ENCODE results near the gene OCSTAMP.
A peak's percentile ranks its signal among the peaks of the same experiment; 100 is the strongest.

Gene OCSTAMP

GRCh38 chr20:46573788-46574584 lies 23.5 kb upstream of the OCSTAMP start:
- DNase-seq, result peak in 5 of 51 donors; percentile 7 to 43 (median 20)

- DNase-seq, result no peak
Observed at GRCh38 chr20:46573234-46573633, 22.8 kb upstream of the OCSTAMP start.

- no peak for DNase-seq
Observed at GRCh38 chr20:46572790-46573189, 22.3 kb upstream of the OCSTAMP start.

GRCh38 chr20:46572153-46572552 lies 21.7 kb upstream of the OCSTAMP start:
- DNase-seq, result peak; percentile 33 to 99 (median 90)

GRCh38 chr20:46571418-46571817 lies 21.0 kb upstream of the OCSTAMP start:
- DNase-seq, result no peak

GRCh38 chr20:46570956-46571355 lies 20.5 kb upstream of the OCSTAMP start:
- no peak for DNase-seq

DNA sequence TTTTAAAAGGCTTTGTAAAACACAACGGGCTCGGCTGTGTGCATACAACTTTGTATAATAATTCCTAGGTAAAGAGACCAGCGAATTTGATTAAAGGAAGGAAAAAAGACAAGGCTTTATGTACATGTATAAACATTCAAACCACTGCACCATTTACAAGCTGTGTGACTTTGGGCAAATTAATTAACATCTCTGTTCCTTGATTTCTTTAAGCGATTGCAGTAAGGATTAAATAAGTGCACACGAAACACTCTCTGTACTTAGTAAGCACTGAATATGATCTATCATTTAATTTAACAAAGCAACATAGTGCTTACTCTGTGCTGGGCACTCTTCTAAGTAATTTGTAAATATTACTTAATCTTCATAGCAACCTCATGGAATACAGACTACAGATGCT lies 19.5 kb upstream of the OCSTAMP start:
- no peak for DNase-seq

DNA sequence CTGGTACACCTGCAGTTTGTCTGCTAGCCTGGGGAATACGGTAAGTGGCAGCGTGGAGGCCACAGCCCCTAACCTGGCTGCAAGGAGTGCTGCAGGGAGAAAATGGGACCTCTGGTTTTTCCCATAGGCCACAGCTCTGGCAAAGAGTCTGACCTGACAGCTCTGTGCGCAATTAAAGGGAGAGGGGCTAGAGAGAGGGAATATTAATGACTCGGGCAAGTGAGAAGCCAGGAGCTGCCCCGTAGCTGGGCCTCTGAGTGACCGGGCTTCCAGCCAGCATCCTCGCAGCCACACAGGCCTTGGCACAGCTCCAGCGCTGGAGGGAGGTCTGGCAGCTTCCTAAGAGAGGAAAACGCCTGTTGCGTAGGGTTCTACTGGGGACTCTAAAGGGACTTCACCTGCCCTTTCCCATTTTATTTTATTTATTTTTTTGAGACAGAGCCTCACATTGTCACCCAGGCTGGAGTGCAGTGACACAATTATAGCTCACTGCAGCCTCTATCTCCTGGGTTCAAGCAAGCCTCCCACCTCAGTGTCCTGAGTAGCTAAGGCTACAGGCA lies 18.2 kb upstream of the OCSTAMP start:
- peak; percentile 42 to 98 (median 89) for DNase-seq

- no peak for DNase-seq
Observed at GRCh38 chr20:46566125-46566524, 15.7 kb upstream of the OCSTAMP start.

- DNase-seq, result no peak
Observed at GRCh38 chr20:46564241-46564957, 13.9 kb upstream of the OCSTAMP start.

- peak in 1 of 51 donors; percentile 32 for DNase-seq
Observed at GRCh38 chr20:46563860-46564221, 13.4 kb upstream of the OCSTAMP start.

DNA sequence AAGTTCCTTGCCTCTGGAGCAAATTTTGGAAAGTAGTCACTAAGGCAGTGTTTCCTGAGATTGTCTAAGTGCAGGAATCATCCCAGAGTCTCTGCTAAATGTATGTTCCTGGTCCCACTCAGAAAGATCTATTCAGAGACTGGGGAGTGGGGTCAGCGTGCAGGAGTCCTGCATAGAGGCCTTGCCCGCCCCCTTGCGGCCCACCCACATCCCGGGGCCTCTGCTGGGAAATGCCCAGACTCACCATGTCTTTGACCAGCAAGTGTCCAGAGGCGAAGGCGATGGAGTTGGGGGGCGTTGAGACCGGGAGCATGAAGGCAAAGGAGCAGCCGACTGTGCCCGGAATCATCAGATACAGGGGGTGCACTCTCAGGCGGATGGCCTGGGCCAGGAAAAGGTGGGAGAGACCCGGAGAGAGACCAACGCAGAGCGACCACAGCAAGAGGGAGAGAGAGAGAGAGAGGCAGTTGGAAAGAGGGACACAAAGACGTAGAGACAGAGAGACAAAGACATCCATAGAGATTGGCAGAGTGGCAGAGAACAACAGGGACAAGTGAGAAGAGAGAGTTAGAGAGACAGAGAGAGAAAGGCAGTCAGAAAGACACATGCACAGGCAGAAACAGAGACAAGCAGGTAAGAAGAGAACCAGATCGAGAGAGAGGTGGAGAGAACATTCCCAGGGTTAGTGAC lies 12.9 kb upstream of the OCSTAMP start:
- peak in 22 of 51 donors; percentile 18 to 82 (median 34) for DNase-seq

DNA sequence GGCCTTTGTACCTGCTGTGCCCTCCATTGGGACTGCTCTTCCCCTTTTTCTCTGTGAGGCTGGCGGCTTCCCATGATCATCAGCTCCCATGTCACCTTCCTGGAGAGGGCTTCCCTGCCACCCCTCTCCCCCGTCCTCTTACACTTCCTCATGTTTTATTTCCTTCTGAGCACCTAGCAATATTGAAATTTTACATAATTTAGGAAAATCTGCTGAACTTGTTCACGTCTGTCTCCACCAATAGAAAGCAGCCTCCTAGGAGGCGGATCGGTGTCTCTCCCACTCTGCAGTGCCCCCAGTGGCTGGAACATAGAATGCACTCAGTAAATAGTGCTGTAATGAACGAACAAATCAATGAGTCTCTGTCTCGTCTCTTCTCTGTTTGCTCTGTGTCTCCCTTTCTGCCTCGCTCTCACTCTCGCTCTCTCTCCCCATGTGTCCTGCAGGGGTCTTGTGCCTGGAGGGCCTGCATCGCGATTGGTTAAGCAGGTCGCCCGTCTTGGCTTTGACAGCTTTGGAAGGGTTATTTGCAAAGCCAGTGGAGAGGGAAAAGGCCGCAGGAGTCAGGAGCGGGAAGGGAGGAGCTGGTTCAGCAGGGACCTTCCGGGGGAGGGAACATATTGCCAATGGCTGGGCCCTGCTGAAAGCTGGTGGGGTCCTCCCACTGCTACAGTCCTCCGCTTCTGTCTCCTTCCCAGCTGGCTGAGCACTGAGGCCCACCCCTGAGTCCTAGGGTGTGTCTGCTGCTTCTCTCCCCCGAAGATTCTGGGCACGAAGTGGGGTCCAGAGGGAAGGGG lies 12.1 kb upstream of the OCSTAMP start:
- peak in 50 of 51 donors; percentile 29 to 92 (median 72) for DNase-seq

DNA sequence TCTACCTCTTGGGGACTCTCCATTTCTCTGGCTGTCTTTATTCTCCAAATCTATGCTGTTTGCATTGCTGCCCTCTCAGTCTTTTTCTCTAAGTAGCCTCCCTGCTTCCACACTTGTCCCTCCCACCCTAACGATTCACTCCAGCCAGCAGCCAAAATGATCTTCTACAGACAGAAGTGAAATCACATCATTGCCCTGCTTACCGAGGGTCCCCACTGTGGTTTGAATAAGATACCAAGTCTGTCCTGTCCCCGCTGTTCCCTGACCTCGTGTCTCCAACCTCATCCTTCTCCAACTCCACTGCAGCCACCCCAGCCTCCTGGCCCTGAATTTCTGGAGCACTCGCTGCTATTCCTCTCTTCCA lies 11.5 kb upstream of the OCSTAMP start:
- DNase-seq, result no peak

DNA sequence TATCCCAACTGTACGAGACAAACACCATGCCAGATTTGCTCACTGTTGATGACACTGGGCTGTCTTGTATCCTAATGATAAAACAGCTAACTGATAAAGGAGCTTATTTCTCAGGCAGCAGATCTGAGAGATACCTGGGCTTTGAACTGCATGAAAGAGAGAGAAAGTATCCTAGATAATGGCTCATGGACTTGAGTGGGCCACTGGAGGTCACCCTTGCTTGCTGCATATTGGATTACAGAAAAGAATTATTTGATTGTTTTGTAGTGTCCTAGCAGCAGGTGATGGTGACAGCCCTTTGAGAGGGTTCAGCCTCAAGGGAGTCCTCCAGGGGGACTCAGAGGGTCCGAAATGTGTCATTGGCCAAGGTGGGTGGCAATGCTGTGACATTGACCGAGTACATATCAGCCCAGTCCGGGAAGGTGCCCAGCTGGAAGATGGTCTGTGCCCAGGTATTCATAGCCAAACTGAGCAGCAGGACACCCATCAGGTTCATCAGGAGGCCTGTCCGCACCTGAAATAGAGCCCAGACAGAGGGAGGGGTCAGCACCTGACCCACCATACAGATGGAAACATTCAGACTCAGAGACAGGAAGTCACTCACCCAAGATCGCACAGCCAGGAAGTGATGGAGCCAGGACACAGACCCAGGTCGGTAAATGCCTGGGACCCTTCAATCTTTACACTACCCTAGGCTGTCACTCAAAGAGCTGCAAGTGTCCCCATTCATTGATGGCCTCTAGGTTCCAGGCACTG lies 9.4 kb upstream of the OCSTAMP start:
- DNase-seq, result peak in 20 of 51 donors; percentile 10 to 58 (median 26)

- DNase-seq, result no peak
Observed at GRCh38 chr20:46559001-46559400, 8.5 kb upstream of the OCSTAMP start.

DNA sequence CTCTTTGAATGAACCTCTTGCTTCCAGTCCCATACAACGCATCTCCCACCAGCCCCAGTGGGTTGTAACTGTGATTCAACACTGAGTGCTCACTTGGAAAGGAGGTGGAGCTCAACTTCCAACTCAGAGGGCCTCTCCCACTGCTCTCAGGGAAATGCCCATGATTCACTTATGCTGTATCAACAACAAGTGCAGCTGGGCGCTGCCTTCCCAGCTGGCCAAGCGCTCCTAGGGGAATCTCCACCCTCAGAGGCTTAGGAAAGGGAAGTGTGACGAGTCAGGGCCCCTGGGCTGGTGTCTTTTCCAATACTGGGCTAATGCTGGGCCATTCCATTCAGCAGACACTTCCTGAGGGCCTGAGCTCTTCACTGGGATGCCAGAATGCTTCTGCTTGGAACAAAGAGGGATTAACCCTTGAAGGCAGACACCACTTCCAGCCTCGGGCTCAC lies 8.1 kb upstream of the OCSTAMP start:
- peak in 7 of 51 donors; percentile 12 to 54 (median 19) for DNase-seq

DNA sequence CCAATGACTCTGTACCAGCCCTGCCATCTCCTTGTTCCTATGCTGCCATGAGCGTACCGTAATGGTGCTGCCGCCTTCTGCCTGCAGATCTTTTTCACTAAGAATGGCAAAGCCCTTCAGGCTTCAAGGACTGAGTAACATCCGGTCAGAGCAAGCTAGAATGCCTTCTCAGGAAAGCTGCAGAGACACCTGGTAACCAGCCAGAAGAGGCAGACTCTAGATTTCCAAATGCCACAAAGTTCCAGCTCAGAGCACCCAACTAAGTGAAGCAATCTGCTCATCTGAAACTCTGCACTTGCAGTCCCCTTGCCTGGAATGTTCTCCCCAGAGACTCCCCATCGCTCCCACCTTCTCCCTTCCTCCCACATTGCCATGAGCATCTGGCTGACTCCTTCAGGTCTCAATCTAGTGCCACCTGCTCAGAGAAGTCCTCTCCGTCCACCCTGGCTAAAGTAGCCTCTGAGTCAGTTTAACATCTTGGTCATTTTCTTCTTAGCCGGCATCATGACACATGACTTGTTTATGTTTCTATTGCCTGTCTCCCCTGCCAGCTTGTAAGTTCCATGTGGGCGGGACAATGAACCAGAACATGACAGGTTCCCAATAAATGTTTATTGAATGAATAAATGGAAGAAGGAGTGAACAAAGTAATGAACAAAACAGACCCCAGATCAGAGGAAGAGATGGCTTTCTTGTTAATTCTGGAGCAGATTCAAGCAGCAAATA lies 6.9 kb upstream of the OCSTAMP start:
- no peak for DNase-seq

DNA sequence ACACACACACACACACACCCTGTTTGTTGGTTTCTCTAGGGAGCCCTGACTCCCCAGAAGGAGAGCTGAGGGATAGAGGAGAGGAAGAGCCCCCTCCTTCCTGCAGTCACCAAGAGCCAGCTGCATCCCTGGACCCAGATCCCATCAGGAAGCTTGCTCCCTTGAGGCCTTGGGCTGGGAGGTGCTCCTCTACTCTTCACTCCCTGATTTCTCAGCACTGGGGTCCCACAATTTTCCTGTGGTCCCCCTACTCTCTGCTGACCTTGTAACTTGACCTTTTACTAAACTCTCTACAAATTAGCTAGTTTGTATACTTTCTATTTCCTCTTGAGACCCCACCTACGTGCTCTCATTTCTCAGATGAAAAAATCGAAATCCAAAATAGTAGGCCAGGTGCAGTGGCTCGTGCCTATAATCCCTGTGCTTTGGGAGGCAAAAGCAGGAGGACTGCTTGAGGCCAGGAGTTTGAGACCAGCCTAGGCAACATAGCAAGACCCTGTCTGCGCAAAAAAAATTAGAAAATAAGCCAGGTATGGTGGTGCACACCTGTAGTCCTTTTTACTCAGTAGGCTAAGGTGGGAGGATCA lies 5.0 kb upstream of the OCSTAMP start:
- no peak for DNase-seq
